ENCODE measurements around the gene MUC2. TPM values are rescaled to one million over a fixed set of nuclear protein-coding genes. Genes with fewer than 3 reads are reported as not detected.

MUC2 gene
- total RNA-seq, 2 donors from 2014 or later, result not detected

DNA sequence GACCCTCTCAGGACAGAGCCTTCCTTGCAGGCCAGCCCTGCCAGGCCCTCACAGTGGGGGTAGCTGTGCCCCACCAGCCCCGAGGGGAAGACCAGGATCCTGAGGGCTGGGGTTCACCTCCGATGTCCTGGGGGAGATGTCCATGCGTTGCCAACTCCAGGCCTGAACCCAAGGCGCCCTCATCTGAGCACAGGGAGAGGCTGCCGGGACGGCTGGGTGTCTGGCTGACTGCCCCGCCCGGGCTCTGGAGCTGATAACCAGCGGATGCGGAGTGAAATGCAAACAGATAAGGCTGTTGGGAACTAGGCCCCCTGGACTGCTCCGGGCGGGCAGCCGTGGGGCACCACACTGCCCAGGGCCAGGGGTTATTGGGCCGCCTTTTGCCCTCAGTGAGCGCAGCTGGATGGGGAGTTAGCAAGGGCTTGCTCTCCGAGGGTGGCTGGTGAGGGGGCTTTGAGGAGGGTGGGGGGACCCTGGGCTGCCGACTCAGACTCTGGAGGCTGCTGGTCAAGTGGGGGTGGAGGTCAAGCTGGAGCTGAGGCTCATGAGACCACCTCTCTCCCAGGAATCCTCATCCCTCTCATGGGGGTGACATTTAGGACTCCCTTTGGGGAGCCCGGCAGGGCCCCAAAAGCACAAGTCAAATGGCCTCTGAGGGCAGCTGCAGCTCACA, 32.6 kb upstream of the MUC2 start:
- Histone ChIP-seq H3K36me3 (no peaks in the 10 kb centered on the region), H3K9me3 (no peaks in the 10 kb centered on the region), H3K27ac (no peak overlapping the region), H3K4me1 (peaks cover 0 to 7% of the 10 kb centered on the region in 2 donors), H3K4me3 (no peak overlapping the region), H3K27me3 (no peaks in the 10 kb centered on the region)
- TF ChIP-seq, protein P1, sequence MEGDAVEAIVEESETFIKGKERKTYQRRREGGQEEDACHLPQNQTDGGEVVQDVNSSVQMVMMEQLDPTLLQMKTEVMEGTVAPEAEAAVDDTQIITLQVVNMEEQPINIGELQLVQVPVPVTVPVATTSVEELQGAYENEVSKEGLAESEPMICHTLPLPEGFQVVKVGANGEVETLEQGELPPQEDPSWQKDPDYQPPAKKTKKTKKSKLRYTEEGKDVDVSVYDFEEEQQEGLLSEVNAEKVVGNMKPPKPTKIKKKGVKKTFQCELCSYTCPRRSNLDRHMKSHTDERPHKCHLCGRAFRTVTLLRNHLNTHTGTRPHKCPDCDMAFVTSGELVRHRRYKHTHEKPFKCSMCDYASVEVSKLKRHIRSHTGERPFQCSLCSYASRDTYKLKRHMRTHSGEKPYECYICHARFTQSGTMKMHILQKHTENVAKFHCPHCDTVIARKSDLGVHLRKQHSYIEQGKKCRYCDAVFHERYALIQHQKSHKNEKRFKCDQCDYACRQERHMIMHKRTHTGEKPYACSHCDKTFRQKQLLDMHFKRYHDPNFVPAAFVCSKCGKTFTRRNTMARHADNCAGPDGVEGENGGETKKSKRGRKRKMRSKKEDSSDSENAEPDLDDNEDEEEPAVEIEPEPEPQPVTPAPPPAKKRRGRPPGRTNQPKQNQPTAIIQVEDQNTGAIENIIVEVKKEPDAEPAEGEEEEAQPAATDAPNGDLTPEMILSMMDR (IDR thresholded peaks at IDR 0.05), result no peak
- no peak for DNase-seq (ENCODE audit: low spot score)

DNA sequence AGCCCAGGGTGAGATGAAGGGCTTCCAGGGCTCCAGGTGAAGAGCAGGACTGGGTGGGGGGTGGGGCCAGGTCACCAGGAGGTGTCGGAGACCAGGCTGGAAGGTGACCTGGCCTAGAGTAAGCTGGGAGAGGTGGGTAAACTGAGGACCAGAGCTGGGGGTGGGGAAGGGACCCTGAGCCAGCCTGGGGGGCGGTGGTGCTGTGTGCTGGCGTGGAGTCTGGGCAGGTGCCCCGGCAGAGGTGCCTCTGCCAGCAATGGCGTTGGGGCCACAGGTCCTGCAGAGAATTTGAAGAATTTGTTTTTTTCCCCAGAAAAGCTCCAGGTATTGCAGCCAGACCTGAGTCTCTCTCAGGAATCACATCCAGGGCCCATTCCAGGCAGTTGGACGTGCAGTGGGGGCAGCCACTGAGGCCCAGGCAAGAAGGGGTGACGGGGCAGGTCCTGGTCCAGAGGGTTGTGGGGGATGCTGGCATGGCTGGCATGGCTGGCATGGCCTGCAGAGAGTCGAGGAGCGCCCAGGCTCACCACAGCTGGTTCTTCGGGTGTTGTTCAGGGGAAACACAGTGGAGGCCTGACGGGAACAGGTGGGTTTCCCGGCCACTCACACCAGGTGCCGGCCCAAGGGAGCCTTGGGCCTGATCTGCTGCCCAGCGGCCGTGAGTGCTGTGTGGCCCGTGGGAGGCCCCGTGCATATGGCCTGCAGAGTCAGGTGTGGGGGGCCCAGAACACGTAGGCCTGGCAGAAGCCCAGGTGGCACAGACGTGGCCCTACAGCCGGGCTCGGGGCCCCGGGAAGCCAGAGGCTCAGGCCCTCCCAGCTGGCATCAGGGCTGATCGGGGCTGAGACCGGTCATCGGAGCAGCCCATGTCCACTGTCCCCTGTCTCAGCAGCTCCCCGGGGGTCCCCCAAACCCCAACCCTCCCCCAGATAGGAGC, 31.8 kb upstream of the MUC2 start:
- Histone ChIP-seq H3K36me3 (no peaks in the 10 kb centered on the region), H3K9me3 (no peaks in the 10 kb centered on the region), H3K27ac (no peak overlapping the region), H3K4me3 (no peak overlapping the region), H3K27me3 (no peaks in the 10 kb centered on the region), H3K4me1 (peaks cover 0 to 7% of the 10 kb centered on the region in 2 donors)
- TF ChIP-seq, protein P1 (IDR thresholded peaks at IDR 0.05), result no peak
- DNase-seq (ENCODE audit: low spot score), result no peak

DNA sequence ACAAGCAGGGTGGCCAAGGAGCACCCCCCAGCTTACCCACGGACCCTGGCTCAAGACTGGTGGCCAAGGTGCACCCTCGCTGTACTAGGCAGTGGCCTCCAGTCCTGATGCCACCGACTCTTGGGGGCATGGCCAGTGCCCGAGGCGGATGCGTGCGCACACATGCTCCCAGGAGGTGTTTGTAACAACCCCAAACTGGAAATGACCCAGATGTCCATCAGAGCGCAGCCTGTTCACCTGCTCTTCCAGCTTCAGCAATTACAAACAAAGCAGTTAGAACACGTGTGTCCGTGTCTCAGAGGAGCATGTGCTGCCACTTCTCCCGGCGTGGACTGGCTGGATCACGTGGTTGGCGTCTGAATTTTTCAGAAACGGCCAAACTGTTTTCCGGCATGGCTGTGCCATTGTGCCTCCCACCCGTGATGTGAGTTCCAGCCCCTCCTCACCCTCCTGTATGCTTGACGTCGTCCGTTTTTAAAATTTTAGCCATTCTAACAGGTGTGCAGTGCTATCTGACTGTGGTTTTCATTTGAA, 31.0 kb upstream of the MUC2 start:
- H3K4me3 ChIP-seq, result no peak overlapping the region

DNA sequence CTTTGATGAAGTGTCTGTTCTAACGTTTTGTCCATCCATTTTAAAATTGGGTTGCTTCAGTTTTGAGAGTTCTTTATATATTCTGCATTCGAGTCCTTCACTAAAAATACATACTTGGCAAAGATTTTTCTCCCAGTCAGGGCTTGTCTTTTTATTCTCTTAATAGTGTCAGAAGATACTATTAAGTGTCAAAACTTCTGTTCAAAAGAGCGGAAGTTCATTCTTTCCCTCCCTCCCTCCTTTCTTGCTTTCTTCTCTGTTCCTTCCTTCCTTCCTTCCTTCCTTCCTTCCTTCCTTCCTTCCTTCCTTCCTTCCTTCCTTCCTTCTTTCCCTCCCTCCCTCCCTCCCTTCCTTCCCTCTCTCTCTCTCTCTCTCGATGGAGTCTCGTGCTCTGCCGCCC, 30.5 kb upstream of the MUC2 start:
- no peak overlapping the region for H3K27ac ChIP-seq
- no peaks in the 10 kb centered on the region for H3K36me3 ChIP-seq
- H3K27me3 ChIP-seq, result no peaks in the 10 kb centered on the region
- H3K9me3 ChIP-seq, result no peaks in the 10 kb centered on the region
- H3K4me3 ChIP-seq, result no peak overlapping the region
- peaks cover 0 to 7% of the 10 kb centered on the region in 2 donors for H3K4me1 ChIP-seq
- no peak for DNase-seq (ENCODE audit: low spot score)
- TF ChIP-seq, protein P1 (IDR thresholded peaks at IDR 0.05), result no peak

More for the DNA sequence above, 31.0 kb upstream of the MUC2 start:
- Histone ChIP-seq H3K4me1 (peaks cover 0 to 7% of the 10 kb centered on the region in 2 donors), H3K36me3 (no peaks in the 10 kb centered on the region), H3K27ac (no peak overlapping the region), H3K27me3 (no peaks in the 10 kb centered on the region), H3K9me3 (no peaks in the 10 kb centered on the region)
- TF ChIP-seq, protein P1 (IDR thresholded peaks at IDR 0.05), result no peak
- DNase-seq (ENCODE audit: low spot score), result no peak

DNA sequence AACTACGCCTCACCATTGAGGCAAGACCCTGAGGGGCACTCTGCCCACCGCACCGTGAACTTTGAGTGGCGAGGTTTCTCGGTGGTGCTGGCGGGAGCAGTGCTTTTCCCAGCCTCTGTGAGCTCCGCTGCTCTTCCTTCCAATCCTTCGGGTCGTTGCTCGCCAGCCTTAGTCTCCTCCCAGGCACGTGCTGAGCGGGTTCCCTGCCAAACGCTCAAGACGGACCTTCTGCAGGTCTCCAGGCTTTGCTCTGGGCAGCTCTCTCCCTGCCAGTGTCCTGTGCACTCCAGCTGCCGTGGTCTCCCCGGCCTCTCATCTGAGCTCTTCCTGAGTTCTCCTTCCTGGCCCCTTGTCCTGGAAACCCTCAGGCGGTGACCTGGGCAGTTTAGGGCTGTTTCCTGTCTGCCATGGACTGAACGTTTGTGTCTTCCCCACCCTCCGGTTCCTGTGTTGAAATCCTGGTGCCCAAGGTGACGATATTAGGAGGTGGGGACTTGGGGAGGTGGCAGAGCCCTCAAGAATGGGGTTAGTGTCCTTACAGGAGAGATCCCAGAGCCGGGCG, 27.0 kb upstream of the MUC2 start:
- Histone ChIP-seq H3K36me3 (no peaks in the 10 kb centered on the region), H3K27ac (no peak overlapping the region), H3K9me3 (no peaks in the 10 kb centered on the region), H3K27me3 (no peaks in the 10 kb centered on the region), H3K4me1 (peaks cover 0 to 7% of the 10 kb centered on the region in 2 donors), H3K4me3 (no peak overlapping the region)
- TF ChIP-seq, protein P1 (IDR thresholded peaks at IDR 0.05), result no peak
- no peak for DNase-seq (ENCODE audit: low spot score)
